Stimulated activated CD4-positive, alpha-beta T cell treated with anti-CD3 and anti-CD28 coated beads, TNF-alpha, amount 100 ng/mL, for 1 hour (primary cell): ENCODE measurements around the gene ERCC6L2.
A peak's percentile ranks its signal among the peaks of the same experiment; 100 is the strongest.

Source experiments
- DNase-seq, 3 donors: peaks; one replicate each; pipeline ENCODE4 v3.0.0-alpha.2; 2020; ENCODE audit warnings: low read depth in 3 of 3, low spot score in 1 of 3

ERCC6L2 gene, protein sequence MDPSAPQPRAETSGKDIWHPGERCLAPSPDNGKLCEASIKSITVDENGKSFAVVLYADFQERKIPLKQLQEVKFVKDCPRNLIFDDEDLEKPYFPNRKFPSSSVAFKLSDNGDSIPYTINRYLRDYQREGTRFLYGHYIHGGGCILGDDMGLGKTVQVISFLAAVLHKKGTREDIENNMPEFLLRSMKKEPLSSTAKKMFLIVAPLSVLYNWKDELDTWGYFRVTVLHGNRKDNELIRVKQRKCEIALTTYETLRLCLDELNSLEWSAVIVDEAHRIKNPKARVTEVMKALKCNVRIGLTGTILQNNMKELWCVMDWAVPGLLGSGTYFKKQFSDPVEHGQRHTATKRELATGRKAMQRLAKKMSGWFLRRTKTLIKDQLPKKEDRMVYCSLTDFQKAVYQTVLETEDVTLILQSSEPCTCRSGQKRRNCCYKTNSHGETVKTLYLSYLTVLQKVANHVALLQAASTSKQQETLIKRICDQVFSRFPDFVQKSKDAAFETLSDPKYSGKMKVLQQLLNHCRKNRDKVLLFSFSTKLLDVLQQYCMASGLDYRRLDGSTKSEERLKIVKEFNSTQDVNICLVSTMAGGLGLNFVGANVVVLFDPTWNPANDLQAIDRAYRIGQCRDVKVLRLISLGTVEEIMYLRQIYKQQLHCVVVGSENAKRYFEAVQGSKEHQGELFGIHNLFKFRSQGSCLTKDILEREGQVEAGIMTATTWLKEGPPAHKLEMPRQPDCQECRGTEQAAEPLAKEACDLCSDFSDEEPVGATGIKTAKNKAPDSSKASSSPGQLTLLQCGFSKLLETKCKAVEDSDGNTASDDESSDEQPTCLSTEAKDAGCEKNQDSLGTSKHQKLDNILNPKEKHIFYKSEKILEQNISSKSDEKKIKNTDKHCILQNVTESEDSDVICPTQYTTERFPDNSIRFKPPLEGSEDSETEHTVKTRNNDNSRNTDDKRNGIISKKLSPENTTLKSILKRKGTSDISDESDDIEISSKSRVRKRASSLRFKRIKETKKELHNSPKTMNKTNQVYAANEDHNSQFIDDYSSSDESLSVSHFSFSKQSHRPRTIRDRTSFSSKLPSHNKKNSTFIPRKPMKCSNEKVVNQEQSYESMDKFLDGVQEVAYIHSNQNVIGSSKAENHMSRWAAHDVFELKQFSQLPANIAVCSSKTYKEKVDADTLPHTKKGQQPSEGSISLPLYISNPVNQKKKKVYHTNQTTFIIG (N-terminal part only)

DNA sequence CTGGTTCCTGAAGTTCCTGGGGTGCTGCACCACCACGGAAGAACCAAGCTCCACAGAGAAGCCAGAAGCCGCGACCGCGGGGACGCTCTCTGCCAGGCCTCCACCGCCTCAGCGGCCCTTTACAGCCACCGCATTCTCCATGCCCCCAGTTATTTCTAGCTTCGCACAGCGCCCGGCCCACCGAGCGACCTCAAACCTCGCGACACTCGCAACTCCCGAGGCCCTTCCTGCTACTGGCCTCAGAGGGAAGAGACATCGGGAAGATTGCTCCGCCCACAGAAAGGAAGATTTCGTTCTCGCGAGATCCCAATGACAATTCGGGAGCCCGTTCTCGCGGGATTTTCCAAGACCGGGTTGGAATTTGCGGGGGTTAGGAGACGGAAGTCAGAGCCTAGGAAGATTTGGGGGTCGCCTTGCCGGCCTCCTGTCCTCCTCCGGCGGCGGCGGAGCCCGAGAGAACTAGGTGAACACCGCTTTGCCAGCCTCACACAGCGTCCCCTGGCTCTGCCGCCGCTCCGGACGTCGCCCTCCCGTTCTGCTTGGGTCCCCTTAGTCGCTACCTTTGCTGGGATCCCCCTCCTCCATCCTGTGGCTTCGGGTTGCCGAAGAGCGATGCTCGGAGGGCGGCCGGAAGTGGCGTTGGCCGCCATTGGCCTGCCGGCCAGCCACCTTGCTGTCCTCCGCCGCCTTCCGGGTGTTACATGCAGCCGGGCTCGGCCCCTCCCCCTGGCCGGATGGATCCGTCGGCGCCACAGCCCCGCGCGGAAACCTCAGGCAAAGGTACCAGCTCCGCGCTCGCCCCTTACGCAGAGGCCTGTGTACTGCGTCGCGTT lies at the start of gene ERCC6L2:
TSS of gene ERCC6L2 (plus strand) at position 387 of the 833 bp plus-strand sequence. CDS start at position 735, 348 bp downstream.
- peak; percentile 73 to 83 (median 81) for DNase-seq

DNA sequence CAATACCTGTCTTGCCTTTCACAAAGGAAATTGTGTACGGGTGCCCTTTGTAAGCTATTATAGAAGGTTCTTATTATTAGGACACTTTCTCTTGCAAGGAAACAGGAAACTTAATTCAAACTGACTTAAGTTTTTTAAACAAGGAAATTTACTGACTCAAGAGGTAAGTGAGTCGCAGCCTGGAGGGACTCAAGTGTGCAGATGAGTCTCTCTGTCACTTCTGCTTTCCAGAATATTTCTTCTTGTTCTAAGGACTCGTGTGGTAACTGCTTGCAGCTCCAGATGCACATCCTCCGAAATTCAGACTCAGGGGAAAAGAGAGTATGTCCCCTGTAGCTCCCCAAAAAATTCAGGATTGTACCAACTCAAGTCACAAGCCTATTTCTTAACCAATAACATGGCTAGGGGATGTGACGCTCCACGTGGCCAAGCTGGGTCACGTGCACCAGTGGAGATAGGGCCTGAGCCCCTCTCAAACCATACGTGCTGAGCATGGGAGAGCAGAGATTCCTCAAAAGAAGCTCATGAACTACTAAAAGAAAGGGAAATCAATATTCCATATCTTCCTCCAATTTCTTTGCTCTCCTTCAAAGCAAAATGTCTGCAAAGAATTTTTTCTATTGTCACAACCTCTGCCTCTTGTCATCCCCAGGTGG lies 49.2 kb upstream of the ERCC6L2 start:
- no peak for DNase-seq

DNA sequence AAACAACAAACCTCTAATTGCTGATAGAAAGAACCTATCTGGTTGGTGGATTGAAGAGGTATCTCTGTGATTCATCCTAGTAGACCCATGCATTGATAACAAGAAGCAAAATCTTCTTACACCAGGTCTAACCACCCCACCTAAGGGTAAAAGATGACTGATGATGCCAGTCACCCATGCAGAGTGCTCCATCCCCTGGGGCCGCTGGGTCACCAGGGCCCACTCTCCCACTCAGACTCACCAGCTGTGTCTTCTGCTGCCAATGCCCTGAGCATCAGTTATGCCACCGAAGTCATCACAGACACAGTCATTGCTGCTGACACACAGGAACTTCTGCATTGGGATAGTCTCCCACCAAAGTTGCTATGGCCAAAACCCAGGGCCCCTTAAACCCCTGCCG lies 44.7 kb upstream of the ERCC6L2 start:
- DNase-seq, result no peak

DNA sequence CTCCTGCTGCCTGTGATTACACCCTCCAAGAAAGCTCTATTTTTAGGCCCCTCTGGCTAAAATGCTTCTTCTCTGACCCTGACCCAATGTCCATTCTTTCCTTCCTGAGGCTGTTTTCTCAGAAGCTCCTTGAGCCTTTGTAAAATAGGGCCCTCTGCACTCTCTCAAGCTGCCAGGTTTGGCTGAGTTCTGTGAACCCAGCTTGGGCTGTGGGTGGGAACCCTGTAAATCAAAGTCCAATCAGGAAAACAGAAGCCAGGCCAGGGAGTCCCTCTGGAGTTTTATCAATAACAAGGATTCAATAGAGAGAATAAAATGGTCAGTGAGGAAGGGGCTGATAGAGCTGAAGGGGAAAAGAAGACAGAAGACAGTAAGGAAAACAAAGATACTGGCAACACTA lies 43.7 kb upstream of the ERCC6L2 start:
- DNase-seq, result no peak

DNA sequence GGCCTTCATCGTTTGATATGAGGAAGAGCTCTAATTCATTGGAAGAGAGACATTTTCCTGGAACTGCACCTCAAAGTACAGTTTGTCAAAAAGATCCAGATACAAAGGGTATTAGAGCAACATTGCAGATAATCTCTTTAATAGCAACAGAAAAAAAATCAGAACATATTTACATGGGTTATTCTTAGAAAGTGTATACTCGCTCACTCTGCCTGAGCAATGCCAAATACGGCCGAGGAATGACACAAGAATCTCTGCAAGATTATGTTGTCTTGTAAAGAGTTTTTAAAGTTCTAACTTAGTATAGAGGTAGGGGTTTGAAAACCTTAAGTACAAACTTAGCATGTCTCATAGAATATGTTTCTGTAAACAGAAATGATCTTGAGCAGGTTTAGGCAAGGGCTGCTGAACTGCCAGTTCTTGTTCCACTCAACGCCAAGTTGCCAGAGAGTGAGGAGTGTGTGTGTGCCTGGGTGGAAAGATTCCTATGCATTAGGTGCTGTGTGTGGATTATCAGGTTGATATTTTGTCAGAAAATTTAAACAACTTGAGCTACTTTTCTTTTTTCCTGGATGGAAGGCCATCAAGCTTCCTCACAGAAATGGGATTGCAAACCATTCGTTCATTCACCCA lies 41.8 kb upstream of the ERCC6L2 start:
- no peak for DNase-seq

DNA sequence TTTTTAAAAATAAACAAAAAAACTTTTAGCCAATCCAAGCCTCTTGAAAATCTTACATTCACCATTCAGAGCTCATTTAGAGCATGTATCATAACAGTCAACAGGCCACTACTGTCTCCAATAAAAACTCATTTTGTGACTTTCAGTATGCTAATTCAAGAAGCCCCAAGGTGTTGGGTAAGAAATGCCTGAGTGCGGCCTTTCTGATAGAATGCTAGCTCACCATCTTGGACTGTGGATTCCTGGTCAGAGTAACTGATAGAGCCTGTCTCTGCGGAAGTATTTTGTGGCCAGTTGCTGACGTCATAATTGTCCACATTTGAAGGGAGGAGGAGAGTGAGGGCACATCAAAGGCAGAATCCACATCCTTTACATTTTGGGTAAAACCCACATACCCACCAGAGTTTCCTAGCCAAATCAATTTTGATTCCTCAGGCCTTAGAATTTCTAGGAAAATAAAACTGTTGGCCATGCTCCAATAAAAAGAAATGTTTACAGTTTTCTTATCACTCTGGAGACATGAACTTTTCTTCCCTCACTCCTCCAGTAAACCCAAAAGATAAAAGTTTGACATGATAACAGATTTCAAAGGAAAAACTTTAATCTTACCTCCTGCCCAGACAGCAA lies 41.1 kb upstream of the ERCC6L2 start:
- DNase-seq, result no peak

DNA sequence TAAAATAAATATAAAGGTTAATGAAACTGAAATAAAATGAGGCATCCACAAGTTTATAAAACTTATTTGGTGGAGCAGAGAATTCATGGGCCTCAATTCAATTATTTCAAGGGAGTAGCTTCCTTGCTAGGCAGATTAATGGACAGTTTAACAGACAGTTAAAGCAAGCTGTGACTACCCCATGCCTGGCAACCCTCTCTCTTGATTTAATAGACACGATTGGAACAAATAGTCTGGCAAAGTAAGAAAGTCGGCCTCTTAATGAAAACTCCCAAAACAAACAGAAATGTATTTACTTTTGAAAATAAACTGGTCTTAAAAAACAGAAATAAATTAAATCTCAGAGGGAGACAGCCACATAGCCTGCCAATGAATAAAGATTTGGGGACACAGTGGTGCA lies 40.1 kb upstream of the ERCC6L2 start:
- no peak for DNase-seq

DNA sequence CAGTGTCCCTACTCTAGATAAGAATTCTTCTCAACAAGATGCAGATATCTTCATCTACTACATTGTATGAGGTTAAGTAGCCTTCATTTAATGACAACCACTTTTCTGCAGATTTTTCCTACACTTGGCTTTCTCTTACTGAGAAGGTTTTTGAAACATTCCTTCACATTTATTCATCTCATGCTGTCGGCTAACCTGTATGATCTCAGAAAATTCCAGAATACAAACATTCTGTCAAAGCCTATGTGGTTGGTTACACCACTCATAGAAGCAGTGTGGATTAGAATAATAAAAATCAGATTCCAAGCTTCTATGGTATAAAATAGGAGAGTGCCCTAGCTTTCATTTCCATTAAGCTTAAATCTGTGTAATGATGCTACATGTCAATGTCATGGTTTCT lies 39.4 kb upstream of the ERCC6L2 start:
- DNase-seq, result no peak

DNA sequence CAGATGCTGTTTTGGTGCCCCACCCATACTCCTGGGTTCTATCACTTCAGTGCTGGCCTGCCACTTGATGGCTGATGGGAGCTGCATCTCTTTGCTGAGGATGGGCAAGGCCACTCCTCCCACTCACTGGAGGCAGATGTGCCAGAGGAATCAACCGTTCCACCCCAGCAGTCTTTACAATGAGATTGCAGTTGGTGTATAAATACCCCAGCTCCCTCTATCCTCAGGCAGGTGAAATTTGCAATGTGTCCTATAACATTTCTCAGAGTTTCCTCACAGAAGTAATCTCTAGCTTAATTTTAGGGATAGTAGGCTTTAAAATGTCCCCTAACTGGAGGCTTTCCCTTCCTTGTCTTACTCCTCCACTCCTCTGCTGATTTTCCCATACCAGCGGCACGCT lies 36.5 kb upstream of the ERCC6L2 start:
- no peak for DNase-seq

DNA sequence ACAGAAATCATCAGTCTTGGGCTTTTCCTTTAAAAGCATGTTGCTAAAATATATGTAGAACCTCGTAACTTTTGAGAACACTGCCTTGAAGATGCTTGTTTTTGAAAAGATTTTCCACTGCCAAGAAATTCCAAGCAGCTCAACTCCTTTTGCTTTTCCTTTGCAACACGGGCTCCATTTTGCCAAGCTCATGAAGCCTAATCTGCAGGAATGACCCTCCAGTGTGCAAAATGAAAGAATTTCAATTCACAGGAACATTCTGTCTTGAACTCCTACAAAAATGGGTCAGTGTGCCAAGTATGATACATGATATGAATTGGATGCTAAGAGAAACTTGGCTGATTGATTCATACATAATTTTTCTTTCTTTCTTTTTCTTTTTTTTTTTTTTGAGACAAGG lies 35.4 kb upstream of the ERCC6L2 start:
- DNase-seq, result no peak

DNA sequence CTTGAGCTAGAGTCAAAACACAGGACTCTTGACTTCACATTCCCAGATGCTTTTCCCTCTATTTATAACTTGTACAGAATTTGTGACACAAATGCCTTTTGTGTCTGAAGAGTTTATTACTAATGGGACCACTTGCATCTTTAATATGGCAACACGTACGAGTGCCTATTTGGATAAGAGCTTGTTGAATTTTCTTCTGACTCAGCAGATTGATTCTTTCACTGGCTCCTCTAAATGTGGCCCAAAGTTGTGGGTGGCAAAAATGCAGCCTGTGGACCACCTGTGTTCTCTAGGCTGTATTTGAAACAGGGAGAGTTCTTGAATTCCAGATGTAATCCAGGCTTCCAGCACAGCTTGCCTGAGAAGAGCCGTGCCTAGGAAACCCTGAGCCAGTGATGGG lies 34.1 kb upstream of the ERCC6L2 start:
- DNase-seq, result no peak

DNA sequence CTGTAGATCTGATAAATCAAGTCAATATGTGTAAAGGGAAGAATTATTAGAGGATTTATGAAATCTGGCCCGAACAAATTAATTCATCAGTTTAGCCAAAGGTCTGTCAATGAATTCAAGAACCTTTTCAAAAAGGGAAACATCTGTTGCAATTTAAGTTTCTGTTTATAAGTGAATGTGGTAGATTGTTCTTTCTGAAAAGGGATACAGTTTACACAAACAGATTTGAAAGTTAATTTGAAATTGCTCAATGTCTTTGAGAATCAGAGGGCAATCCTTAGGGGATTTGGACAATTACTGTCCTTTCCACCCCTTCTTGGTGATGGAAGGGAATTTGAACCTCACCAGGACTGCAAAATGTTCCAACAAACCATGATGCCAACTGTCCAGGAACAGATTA lies 29.7 kb upstream of the ERCC6L2 start:
- no peak for DNase-seq

DNA sequence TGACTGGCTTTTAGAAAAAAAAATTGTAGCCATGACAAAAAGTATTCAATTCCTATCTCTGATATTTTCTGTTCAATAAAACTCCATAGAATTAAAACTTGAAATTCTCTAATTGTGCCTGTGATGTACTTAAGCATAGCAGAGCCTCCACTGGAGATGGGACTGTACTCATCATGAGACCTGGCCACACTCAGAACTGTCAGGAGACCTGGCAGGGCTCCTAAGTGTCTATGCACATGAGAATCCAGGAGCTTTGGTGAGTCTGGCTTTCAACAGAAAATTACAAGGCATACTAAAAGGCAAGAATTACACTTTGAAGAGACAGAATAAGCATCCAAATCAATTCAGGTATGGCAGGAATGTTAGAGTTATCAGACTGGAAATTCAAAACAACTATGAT lies 26.7 kb upstream of the ERCC6L2 start:
- DNase-seq, result no peak

DNA sequence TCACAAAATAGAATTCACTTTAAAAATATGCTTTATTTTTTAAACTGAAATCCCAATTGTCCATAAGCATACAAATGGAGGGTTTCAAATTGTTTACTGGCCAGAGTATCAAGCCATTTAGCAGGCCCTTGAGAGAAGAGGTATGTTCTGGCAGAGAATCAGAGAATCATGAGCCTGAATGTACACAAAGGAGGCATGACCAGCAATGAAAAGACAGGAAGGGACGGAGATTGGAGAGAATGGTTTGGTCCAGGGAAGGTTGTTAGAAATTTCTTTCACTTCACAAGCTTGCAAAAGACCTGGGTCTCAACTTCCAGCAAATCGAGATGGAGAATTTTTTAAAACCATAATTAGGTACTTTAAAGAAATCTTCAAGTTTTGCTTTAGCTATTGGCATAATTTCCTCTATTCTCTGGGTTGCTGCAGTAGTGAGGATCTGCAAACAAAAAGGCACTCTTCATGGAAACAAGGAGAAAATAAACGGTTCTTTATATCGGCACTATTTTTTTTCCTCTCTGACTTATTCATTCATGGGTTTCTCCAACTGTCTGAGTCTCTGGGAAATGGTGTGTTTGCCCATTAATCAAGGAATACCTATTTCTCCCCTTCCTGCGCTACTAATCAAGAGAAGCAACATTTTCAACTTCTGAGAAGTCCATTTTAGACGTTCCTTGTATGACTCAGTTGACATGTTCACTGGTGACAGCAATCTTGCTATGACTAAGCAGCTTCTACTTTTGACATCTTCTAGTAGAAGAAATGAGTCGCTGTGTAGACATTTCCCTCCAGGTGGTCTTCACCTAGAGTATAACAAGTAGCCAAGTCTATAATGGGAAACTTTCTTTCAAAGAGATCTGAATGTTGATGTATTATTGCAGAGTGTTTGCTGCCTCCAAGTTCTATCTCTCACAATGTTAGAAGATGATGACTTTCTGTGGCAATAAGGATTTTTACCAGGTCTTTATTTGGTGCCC lies 23.1 kb upstream of the ERCC6L2 start:
- no peak for DNase-seq

DNA sequence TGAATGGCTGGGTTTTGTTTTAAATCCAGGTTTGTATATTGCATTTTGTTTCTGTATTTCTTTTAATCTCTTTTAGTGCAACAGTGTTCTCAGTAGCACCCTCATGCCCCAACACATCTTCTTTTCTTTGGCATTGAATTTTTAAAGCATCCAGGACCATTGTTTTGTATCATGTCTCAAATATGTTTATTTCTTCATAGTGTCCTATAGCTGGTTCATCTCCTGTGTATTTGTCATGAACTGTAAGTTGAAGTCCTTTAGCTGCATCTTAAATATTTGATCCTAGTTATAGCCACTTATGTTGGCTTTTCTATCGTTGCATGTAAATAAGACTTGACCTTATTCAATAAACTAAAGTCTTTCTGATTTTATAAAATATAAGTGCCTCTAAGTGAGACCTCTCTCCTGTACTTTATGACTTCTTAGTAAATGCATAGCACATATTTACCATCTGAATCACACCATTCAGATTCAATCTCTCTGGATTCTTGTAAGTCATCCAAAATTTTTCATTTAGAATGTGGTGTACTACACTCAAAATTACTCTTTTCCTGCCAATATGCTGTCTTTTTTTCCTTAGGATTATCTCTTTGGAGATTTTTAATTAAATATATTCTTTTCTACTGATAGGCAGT lies 21.0 kb upstream of the ERCC6L2 start:
- no peak for DNase-seq

DNA sequence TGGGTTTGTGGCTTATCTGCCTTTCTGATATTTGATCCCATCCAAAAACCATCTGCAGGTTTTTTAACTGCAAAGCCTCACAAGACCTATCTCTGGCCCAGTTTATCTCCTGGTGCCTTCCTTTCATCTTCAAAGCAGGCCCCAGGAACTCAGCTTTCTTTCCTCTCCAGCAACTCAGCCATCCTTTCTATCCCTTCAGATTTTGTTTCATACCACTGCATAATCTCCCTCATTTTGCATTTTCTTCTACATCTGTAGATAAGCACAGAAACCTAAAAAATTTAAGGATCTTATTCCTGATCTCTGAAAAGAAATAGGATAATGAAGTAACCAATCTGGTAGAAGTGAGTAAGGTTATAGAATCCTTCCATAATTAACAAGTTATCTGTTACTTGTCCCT lies 19.5 kb upstream of the ERCC6L2 start:
- no peak for DNase-seq

DNA sequence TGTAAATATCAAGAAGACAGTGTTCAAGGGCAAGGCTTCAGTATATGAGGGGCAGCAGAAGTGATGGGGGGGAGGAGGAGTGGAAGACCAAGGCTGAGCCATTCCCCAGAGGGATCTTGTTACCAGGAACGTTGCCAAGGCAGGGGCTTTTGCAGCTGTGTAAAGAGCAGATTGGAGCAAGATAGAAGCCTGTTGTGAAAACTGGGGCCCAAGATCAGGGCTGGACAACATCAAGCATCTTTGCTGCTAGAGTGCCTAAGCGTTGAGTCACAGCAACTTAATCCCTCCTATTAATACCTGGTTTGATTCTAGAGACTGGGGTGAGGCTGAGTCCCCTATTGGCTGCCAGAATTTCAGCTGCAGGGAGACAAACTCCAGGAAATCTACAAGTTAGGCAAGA lies 18.4 kb upstream of the ERCC6L2 start:
- DNase-seq, result no peak

DNA sequence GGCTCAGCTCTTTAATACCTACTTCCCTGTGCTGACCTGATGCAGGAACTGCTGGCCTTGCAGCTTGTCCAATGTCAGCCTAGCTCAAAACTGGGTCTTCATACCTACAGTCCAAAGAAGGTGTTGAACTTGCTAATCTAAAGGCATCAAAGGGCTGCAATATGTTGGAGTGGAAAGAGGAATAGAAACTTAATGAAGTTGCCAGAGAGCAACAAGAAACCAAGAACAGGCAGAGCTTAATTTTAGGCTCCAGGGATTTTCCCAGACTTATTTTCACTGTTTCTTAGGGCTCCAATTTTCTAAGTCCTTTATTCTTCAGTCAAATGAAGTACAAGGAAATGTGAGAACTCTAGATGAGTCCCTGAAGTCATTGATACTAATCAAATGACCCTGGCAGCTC lies 17.6 kb upstream of the ERCC6L2 start:
- DNase-seq, result no peak
